Putamen (tissue), 1 donor: ENCODE data around the gene WDR27.
"Not testable (repeated sequence)": the region's sequence is repeated elsewhere in the genome, so short reads cannot be mapped to it uniquely, and the experiment has no call there.

Source experiments
- DNase-seq: peaks from one replicate; pipeline ENCODE4 v3.0.0-alpha.2; 2016; ENCODE audit warnings: low spot score

Gene WDR27

GRCh38 chr6:169520104-169520503, 181.7 kb downstream of the WDR27 start:
- DNase-seq = no peak

GRCh38 chr6:169518451-169518850, 183.4 kb downstream of the WDR27 start:
- DNase-seq = no peak

GRCh38 chr6:169513478-169514193, 188.2 kb downstream of the WDR27 start:
- no peak for DNase-seq

- not testable (repeated sequence) for DNase-seq
Observed at GRCh38 chr6:169511785-169512184, 190.0 kb downstream of the WDR27 start.

- DNase-seq = no peak
Observed at GRCh38 chr6:169510871-169511270, 191.0 kb downstream of the WDR27 start.

- DNase-seq = no peak
Observed at GRCh38 chr6:169508452-169508851, 193.4 kb downstream of the WDR27 start.

- DNase-seq = no peak
Observed at GRCh38 chr6:169503422-169504152, 198.2 kb downstream of the WDR27 start.

- no peak for DNase-seq
Observed at GRCh38 chr6:169502445-169502844, 199.4 kb downstream of the WDR27 start.

GRCh38 chr6:169501777-169502313, 200.0 kb downstream of the WDR27 start:
- DNase-seq = no peak

GRCh38 chr6:169501128-169501527, 200.7 kb downstream of the WDR27 start:
- DNase-seq = no peak

- DNase-seq = no peak
Observed at GRCh38 chr6:169500688-169501087, 201.1 kb downstream of the WDR27 start.

- no peak for DNase-seq
Observed at GRCh38 chr6:169499848-169500247, 202.0 kb downstream of the WDR27 start.

GRCh38 chr6:169498916-169499513, 202.8 kb downstream of the WDR27 start:
- DNase-seq = no peak

- DNase-seq = no peak
Observed at GRCh38 chr6:169495601-169496000, 206.2 kb downstream of the WDR27 start.

- DNase-seq = no peak
Observed at GRCh38 chr6:169494038-169494437, 207.8 kb downstream of the WDR27 start.

GRCh38 chr6:169491482-169491881, 210.3 kb downstream of the WDR27 start:
- no peak for DNase-seq

- DNase-seq = no peak
Observed at GRCh38 chr6:169490830-169491229, 211.0 kb downstream of the WDR27 start.

- DNase-seq = no peak
Observed at GRCh38 chr6:169490246-169490641, 211.6 kb downstream of the WDR27 start.

GRCh38 chr6:169489563-169490245, 212.1 kb downstream of the WDR27 start:
- DNase-seq = no peak

GRCh38 chr6:169487579-169488436, 214.0 kb downstream of the WDR27 start:
- DNase-seq = no peak

GRCh38 chr6:169479783-169480495, 221.9 kb downstream of the WDR27 start:
- DNase-seq = no peak
